Uterus (tissue), 4 donors: Measurements from ENCODE around the gene ARHGEF19. TPM values are rescaled to one million over a fixed set of nuclear protein-coding genes. Genes with fewer than 3 reads are reported as not detected.

Experiments used
- DNase-seq, 2 donors: peaks; one replicate each; pipeline ENCODE4 v3.0.0-alpha.2; 2019 to 2020
- H3K27ac ChIP-seq, 2 donors: fragments of 200-600 bp; sonication (generic); 1 replicate in 1 of 2; 2 replicates in 1 of 2; pipeline ENCODE4 v1.5.1; 2016 to 2018
- H3K27me3 ChIP-seq, 2 donors: fragments of 200-600 bp; sonication (generic); one replicate each; pipeline ENCODE4 v1.5.1; 2018 to 2019; ENCODE audit warnings: control low read depth in 1 of 2
- H3K36me3 ChIP-seq, 2 donors: fragments of 200-600 bp; sonication (generic); one replicate each; pipeline ENCODE4 v1.5.1; 2019; ENCODE audit warnings: control low read depth in 1 of 2
- H3K4me1 ChIP-seq, 2 donors: fragments of 200-600 bp; sonication (generic); one replicate each; pipeline ENCODE4 v1.5.1; 2018 to 2019; ENCODE audit warnings: control low read depth in 1 of 2
- H3K4me3 ChIP-seq, 2 donors: fragments of 200-600 bp; sonication (generic); 1 replicate in 1 of 2; 2 replicates in 1 of 2; pipeline ENCODE4 v1.5.1; 2018 to 2019; ENCODE audit warnings: mild to moderate bottlenecking in 1 of 2
- H3K9me3 ChIP-seq, 2 donors: fragments of 200-600 bp; sonication (generic); one replicate each; pipeline ENCODE4 v1.5.1; 2019; ENCODE audit warnings: control low read depth in 1 of 2
- POLR2A ChIP-seq, 2 donors: fragments of 450-650 bp; IDR thresholded peaks; one replicate each; pipeline ENCODE4 v1.6.1; 2016; ENCODE audit warnings: antibody characterized with exemption in 2 of 2, mild to moderate bottlenecking in 1 of 2, moderate library complexity in 1 of 2
- intact Hi-C: fragments of 100-400 bp; cut with DNase I; formaldehyde crosslinking; loops from one replicate; pipeline ENCODE4 v1.15.1; 2023; ENCODE audit warnings: low total_unique reads
- total RNA-seq, 4 donors: library from RNA; depleted of rRNA in 3 of 4; stranded (reverse); fragments of >200 nt in 3 of 4; gene quantifications; one replicate each; pipeline versions ENCODE4 v1.1.0 to v1.2.4, GENCODE V29; 2014 to 2023
- TF ChIP-seq, protein P1 (sequence below), 4 experiments: fragments of 200-600 bp in 2 of 4; fragments of 450-650 bp in 2 of 4; sonication (generic) in 2 of 4; IDR thresholded peaks; one replicate each; pipeline ENCODE4 v1.5.1; 2016 to 2019; ENCODE audit warnings: antibody characterized with exemption in 4 of 4, mild to moderate bottlenecking in 2 of 4, moderate library complexity in 1 of 4
- donor health status: DM: yes; HTN: yes; CAD: no.

ARHGEF19 gene
- total RNA-seq, 4 donors from 2014 or later = 3.6 to 26.8 (median 12.2) TPM

DNA sequence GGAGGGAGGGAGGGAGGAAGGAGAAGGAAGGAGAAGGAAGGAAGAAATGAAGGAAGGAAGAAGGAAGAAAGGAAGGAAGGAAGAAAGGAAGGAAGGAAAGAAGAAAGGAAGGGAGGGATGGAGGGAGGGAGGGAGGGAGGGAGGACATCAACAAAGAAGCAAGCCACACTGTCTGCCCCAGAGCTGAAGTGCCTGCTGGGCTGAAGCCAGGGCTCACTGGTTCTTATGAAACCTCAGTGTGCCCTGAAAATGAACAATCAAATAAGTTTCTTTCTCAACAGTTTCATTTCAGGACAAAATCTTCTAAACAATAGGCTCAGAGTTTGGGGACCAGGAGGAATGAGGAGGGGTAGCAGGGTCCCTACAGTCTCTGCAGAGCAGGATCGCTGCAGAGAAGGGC is 21.1 kb downstream of the ARHGEF19 start:
- Histone ChIP-seq H3K4me1 (peaks cover 5% of the 10 kb centered on the region in 2 donors), H3K36me3 (no peaks in the 10 kb centered on the region), H3K27ac (no peak overlapping the region), H3K27me3 (no peaks in the 10 kb centered on the region), H3K9me3 (no peaks in the 10 kb centered on the region), H3K4me3 (no peak overlapping the region)
- intact Hi-C loops = no loop called here
- TF ChIP-seq, protein P1, sequence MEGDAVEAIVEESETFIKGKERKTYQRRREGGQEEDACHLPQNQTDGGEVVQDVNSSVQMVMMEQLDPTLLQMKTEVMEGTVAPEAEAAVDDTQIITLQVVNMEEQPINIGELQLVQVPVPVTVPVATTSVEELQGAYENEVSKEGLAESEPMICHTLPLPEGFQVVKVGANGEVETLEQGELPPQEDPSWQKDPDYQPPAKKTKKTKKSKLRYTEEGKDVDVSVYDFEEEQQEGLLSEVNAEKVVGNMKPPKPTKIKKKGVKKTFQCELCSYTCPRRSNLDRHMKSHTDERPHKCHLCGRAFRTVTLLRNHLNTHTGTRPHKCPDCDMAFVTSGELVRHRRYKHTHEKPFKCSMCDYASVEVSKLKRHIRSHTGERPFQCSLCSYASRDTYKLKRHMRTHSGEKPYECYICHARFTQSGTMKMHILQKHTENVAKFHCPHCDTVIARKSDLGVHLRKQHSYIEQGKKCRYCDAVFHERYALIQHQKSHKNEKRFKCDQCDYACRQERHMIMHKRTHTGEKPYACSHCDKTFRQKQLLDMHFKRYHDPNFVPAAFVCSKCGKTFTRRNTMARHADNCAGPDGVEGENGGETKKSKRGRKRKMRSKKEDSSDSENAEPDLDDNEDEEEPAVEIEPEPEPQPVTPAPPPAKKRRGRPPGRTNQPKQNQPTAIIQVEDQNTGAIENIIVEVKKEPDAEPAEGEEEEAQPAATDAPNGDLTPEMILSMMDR (IDR thresholded peaks at IDR 0.05) = no peak
- TF ChIP-seq POLR2A (IDR thresholded peaks at IDR 0.05) = no peak
- DNase-seq = no peak

DNA sequence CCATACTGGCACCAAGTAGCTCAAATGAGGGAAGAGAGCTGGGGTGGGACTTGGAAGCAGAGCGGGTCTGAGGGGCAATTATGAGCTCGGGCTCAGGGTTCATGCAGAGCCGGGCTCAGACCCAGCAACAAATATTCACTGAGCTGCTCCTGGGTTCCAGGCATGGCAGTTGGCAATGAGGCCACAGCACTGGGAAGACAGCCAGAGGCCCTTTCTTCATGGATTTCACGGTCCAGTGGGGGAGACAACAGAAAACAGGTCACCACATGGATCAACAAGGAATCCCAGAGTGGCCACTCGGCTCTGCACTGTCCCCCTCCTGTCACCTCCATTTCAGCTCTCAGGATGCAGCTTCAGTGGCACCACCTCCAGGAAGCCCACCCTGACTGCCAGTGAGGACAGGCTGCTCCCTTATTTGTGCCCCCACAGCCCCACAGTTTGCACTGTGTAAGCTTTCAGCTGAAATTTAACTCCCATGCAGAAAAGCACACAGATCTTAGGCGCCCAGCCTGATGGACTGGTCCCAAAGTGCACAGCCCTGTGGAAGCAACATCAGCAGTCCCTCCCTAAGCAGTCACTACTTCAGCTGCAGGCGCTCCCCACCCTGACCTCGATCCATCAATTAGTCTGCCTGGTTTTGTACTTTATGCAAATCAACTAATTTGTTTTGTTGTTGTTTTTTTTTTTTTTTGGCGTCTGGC is 22.4 kb downstream of the ARHGEF19 start:
- DNase-seq = no peak
- H3K9me3 ChIP-seq = no peaks in the 10 kb centered on the region
- H3K27ac ChIP-seq = no peak overlapping the region
- H3K36me3 ChIP-seq = no peaks in the 10 kb centered on the region
- peaks cover 0 to 5% of the 10 kb centered on the region in 2 donors for H3K4me1 ChIP-seq
- TF ChIP-seq, protein P1 (IDR thresholded peaks at IDR 0.05) = no peak
- no peak for TF ChIP-seq POLR2A (IDR thresholded peaks at IDR 0.05)
- no peaks in the 10 kb centered on the region for H3K27me3 ChIP-seq
- intact Hi-C loops = no loop called here
- no peak overlapping the region for H3K4me3 ChIP-seq

DNA sequence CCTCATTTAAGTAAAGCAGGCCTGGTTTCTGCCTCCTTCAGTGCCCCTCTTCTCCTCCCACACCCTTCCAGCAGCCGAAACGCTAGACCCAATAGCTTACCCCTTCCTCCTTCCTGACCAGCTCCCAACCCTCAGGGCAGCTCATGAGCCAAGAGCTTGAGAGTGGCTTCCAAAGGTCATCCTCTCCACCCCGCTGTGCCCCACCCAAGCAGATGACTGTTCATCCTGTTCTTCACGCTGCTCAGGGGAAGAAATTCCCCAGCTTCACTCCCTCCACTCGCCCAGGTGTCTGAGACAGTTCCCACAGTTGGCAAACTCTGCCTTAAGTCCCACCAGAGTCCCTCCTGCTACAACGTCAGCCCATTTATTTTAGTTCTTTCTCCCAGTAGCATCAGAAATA is 23.4 kb downstream of the ARHGEF19 start:
- H3K4me3 ChIP-seq = no peak overlapping the region
- H3K9me3 ChIP-seq = no peaks in the 10 kb centered on the region
- TF ChIP-seq, protein P1 (IDR thresholded peaks at IDR 0.05) = no peak
- TF ChIP-seq POLR2A (IDR thresholded peaks at IDR 0.05) = no peak
- peak overlapping the region in 1 of 2 donors; percentile 6 for H3K27ac ChIP-seq
- no peak for DNase-seq
- H3K36me3 ChIP-seq = no peaks in the 10 kb centered on the region
- H3K4me1 ChIP-seq = peaks cover 0 to 5% of the 10 kb centered on the region in 2 donors
- H3K27me3 ChIP-seq = no peaks in the 10 kb centered on the region
- intact Hi-C loops = no loop called here

DNA sequence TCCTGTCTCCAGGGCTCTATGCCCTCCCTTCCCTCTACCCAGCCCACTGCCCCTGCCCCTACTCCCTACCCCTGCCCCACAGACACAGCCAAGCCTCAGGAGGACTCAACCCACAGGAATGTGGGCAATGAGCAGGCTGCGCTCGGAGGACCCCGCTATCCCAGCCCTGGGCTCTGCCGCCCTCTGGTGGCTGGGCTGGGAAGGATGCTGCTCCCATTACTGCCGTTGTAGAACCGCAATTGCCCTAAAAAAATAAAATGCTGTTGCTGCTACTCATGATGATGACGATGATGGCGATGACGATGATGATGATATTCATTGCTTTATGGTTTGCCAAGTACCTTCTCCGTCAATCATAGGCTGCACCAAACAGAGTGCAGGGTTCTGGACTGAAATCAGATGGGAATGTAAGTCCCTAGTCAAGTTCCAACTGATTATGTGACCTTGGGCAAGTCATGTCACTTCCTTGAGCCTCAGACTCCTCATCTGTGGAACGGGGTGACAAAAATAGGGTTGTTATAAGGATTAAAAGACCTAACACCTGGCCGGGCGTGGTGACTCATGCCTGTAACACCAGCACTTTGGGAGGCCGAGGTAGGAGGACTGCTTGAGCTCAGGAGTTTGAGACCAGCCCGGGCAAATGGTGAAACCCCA is 24.6 kb downstream of the ARHGEF19 start:
- intact Hi-C loops = loop anchor here (2.0 kb wide), 1 partner anchor 109 kb away; no protein-coding TSS in a partner anchor
- H3K9me3 ChIP-seq = no peaks in the 10 kb centered on the region
- no peak overlapping the region for H3K4me3 ChIP-seq
- H3K36me3 ChIP-seq = no peaks in the 10 kb centered on the region
- TF ChIP-seq POLR2A (IDR thresholded peaks at IDR 0.05) = no peak
- TF ChIP-seq, protein P1 (IDR thresholded peaks at IDR 0.05) = peak; percentile 98 to 100 (median 99)
- H3K27me3 ChIP-seq = no peaks in the 10 kb centered on the region
- peak overlapping the region; percentile 48 to 74 for H3K27ac ChIP-seq
- peak; percentile 78 to 86 for DNase-seq
- peaks cover 0 to 5% of the 10 kb centered on the region in 2 donors for H3K4me1 ChIP-seq

DNA sequence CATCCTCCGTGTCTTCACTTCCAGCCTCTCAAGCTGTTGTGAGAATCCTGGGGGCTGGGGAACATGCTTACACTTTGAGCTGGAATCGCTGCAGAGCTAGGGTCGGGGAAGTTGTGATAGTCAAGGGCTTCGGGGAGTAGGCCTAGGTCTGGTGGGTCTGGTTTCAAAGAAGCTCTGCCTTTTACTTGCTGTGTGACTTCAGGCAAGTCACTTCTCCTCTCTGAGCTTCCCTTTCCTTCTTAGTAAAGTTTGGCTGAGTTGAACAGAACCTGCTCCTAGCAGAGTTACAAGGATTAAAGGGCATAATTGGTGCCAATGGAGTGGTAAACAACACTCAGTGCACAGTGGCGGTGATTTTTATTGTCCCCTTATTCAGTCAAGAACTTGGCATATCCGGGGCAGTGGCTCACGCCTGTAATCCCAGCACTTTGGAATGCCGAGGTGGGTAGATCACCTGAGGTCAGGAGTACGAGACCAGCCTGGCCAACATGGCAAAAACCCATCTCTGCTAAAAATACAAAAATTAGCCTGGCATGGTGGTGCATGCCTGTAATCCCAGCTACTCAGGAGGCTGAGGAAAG is 25.7 kb downstream of the ARHGEF19 start:
- H3K27me3 ChIP-seq = no peaks in the 10 kb centered on the region
- H3K4me3 ChIP-seq = no peak overlapping the region
- peak overlapping the region; percentile 20 to 74 for H3K27ac ChIP-seq
- intact Hi-C loops = loop anchor here (2.0 kb wide), 1 partner anchor 108 kb away; no protein-coding TSS in a partner anchor
- H3K9me3 ChIP-seq = no peaks in the 10 kb centered on the region
- H3K36me3 ChIP-seq = no peaks in the 10 kb centered on the region
- H3K4me1 ChIP-seq = peaks cover 4 to 9% of the 10 kb centered on the region in 2 donors
- no peak for DNase-seq
- no peak for TF ChIP-seq POLR2A (IDR thresholded peaks at IDR 0.05)
- TF ChIP-seq, protein P1 (IDR thresholded peaks at IDR 0.05) = no peak
